Kidney epithelial cell (primary cell): ENCODE results near the gene OR5AK2. TPM values are rescaled to one million over a fixed set of nuclear protein-coding genes. Genes with fewer than 3 reads are reported as not detected.
A peak's percentile ranks its signal among the peaks of the same experiment; 100 is the strongest.

ENCODE experiments used
- DNase-seq: peaks from one replicate; pipeline ENCODE4 v3.0.0-alpha.2; 2010; ENCODE audit warnings: low read depth
- H3K27me3 ChIP-seq: 2 replicates; pipeline ENCODE4 v1.6.0; 2011; ENCODE audit warnings: low read length; ENCODE audit not compliant: control insufficient read depth, insufficient read depth
- H3K36me3 ChIP-seq: 2 replicates; pipeline ENCODE4 v1.5.1; 2011; ENCODE audit warnings: low read length; ENCODE audit not compliant: control insufficient read depth, insufficient read depth
- H3K4me3 ChIP-seq: 2 replicates; pipeline ENCODE4 v1.5.1; 2011; ENCODE audit warnings: low read depth, mild to moderate bottlenecking, control low read depth, low read length
- CTCF ChIP-seq: IDR thresholded peaks from 2 replicates; pipeline ENCODE4 v1.5.1; 2011; ENCODE audit warnings: mild to moderate bottlenecking, moderate library complexity, low read length, control low read depth, inconsistent platforms; ENCODE audit not compliant: insufficient read depth, poor library complexity, severe bottlenecking
- total RNA-seq: library from RNA; depleted of rRNA; stranded (reverse); fragments of >200 nt; gene quantifications from 2 replicates; pipeline ENCODE4 v1.2.3, GENCODE V29; 2015

Gene OR5AK2
- total RNA-seq, 1 donor from 2014 or later = not detected

GRCh38 chr11:56968524-56968923, 20.2 kb upstream of the OR5AK2 start:
- no peak for DNase-seq
- Histone ChIP-seq H3K27me3 (no peaks in the 10 kb centered on the region), H3K36me3 (no peaks in the 10 kb centered on the region), H3K4me3 (no peak overlapping the region)
- TF ChIP-seq CTCF = no peak

- H3K36me3 ChIP-seq = no peaks in the 10 kb centered on the region
- no peaks in the 10 kb centered on the region for H3K27me3 ChIP-seq
- DNase-seq = no peak
- no peak overlapping the region for H3K4me3 ChIP-seq
- TF ChIP-seq CTCF = no peak
Observed at GRCh38 chr11:56977314-56977713, 11.4 kb upstream of the OR5AK2 start.

GRCh38 chr11:56990702-56991101, 2.0 kb downstream of the OR5AK2 start:
- Histone ChIP-seq H3K4me3 (no peak overlapping the region), H3K27me3 (no peaks in the 10 kb centered on the region), H3K36me3 (no peaks in the 10 kb centered on the region)
- no peak for TF ChIP-seq CTCF
- no peak for DNase-seq

GRCh38 chr11:56994532-56994931, 5.8 kb downstream of the OR5AK2 start:
- H3K4me3 ChIP-seq = no peak overlapping the region
- H3K27me3 ChIP-seq = no peaks in the 10 kb centered on the region
- TF ChIP-seq CTCF = no peak
- no peak for DNase-seq
- no peaks in the 10 kb centered on the region for H3K36me3 ChIP-seq

GRCh38 chr11:57001674-57002401, 13.1 kb downstream of the OR5AK2 start:
- Histone ChIP-seq H3K36me3 (no peaks in the 10 kb centered on the region), H3K27me3 (no peaks in the 10 kb centered on the region), H3K4me3 (no peak overlapping the region)
- TF ChIP-seq CTCF = peak; percentile 17
- DNase-seq = no peak

GRCh38 chr11:57008373-57008772, 19.7 kb downstream of the OR5AK2 start:
- H3K4me3 ChIP-seq = no peak overlapping the region
- H3K36me3 ChIP-seq = no peaks in the 10 kb centered on the region
- TF ChIP-seq CTCF = no peak
- no peaks in the 10 kb centered on the region for H3K27me3 ChIP-seq
- no peak for DNase-seq
